Measurements from ENCODE around the gene GALNT14.

GALNT14 gene

DNA sequence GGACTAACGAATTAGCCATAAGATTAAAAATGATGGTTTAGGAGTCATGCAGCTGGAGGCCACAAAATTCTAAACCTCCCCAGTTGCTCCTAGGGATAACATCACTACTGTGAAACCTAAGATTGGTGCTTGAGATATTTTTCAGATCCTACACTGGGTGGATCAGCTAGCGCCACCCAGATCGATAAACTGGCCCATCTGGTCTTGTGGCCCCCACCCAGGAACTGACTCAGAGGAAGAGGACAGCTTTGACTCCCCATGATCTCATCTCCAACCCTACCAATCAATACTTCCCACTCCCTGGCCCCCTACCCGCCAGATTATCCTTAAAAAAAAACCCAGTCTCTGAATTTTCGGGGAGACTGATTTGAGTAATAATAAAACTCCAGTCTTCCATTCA lies 5.5 kb downstream of the GALNT14 start:
- no peak for DNase-seq

DNA sequence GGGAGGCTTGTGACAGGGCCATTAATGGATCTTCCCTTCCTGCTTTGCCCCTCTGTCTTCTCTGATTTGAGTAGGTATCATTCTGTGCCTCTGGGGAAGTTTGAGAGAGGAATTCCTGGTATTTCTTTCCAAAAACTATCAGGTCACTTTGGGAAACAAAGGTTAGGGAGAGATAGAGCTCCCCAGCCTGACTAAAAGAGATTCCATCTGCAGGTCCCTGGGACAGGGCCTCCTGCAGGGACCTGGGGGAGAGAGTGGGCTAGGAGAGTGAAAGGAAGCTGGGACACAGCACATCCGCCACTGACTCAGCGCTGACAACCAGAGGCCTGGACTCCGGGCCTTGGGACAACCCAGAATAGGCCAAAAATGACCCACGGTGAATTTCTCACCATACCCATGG lies 6.4 kb downstream of the GALNT14 start:
- no peak for DNase-seq

DNA sequence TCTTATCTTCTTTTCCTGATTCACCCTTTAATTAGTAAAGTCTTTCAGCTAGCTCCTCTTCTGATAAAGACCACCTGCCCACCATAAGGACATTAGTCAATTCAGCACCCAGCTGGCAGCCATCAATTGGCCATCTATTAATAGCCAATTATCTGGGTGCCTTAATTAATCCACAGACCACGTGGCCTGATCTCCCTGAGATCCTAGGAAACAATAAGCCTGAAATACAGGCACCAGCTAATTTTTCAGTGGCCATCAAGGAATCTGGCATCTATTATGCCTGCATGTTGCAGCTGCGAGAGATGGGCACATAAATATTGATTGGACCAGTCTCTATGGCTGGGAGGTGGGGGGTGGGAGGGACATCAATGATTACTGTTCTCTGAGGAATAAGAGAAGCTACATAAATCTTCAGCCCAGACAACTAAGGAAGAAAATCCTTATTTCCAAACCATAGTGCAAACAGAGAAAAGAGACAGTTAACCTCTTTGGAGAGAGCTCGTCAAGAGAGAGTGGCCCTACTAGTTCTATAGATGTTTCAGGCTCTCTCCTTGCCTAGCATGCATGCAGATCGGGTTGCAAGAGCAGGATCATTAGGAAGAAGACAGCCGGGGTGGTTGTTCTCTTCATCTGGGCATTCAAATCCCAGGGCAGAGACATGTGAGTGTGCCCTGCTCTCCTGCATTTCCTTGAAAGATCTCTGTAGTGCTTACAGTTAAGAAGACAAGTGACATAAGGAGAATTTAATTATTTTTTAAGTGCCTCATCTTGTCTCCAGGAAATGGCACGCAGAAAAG lies 8.7 kb downstream of the GALNT14 start:
- DNase-seq, result no peak

DNA sequence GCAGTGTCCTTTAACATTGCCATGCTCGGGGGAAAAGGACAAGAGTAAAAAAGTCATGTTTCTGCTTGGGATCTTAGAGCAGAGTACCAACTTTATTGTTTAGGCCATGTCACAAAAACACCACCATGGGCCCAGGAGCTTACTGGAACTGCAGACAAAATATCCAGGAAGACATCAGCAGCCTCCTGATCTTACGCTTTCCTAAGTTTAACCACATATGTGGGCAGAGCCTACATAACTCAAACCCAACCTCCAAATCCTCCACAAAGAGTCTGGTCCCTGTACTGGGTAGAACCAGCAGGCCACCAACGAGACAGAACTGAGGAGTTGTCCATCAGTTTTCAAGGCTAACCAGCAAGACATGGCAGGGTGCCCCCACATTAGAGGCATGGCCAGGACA lies 10.3 kb downstream of the GALNT14 start:
- DNase-seq, result no peak

DNA sequence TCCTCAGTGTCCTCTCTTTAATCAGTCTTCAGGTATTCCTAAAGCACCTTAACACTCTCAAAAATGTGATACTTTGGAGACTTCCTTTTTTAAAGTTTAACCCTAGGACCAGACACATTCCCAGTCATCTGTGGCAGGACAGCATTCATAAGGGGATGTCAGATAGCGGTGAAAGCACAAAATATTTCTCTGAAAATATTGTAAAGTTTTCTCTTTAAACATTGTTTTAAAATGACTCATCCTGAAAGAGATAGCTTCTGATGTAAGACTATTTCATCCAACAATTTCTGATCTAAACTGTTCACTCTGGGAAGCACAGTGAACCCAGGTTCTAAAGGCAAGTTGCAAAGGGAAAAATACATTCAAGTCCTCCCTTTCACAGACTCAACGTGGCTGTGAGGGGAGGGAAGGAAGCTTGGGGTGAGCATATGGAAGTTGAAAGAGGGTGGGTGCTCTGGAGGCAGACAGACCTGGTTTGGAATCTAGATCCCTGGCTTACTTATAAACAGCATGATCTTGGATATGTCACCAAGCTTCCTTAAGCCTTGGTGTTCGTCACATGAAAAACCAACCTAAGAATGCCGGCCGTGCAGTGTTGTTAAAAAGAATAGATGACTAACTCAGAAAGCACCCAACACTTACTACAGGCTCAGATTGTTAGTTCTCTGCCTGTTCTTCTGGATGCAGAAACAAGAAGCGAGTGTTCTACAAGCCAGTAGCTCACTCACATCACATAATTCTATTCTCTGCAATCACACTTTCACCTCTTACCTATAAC lies 12.1 kb downstream of the GALNT14 start:
- DNase-seq, result no peak

DNA sequence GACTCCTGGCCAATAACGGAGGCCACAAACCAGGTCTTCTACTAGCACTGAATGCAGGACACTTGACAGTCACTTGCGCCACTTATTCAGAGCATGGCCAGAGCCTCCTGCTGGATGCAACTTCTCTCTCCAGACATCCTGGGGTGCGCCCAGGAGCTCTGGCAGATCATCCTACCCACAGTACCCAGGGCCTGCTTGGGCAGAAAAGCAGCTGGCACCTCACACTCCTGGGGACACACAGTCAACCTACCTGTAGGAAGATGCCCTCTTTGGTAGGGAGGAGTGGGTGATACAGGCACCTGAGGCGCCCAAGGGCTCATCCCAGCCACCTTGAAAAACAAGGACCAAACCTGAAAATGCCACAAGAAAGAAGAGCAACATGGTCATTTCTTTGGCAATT lies 13.3 kb downstream of the GALNT14 start:
- DNase-seq, result no peak

DNA sequence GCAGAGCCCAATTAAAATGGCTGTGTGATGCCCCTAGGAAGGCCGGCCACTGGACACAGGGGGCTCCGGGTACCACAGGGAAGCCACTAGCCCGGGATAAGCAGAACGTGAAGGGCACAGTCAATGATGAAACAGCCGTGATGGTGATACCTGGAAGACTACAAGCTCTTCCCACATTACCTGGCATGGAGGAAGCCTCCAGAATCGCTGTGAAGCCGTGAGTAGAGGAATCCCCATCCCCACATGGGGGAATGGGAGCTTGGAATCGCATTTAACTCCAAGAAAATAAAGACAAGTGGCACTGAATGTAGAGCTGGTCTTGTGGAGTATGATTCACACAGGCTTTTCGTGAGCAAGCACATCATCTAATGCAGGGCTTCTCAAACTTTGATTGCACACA lies 16.1 kb downstream of the GALNT14 start:
- DNase-seq, result no peak

DNA sequence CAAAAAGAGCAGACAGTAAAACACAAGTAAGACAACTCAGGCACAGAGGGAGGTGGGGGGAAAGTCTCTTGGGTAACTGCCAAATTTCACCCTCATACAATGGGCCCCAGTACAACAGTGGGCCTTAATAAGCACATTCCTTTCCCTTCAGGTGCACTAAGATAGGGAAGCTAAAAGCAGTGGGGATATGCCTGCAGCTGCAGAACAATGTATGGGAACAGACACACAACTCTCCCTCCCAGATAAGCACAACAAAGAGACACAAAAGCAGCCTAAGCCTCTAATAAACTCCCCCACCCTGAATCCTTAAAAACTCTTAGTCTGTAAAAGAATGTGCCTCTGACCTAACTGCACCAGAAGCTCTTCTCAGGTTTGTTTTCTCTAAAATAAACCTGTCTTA lies 24.5 kb downstream of the GALNT14 start:
- no peak for DNase-seq

DNA sequence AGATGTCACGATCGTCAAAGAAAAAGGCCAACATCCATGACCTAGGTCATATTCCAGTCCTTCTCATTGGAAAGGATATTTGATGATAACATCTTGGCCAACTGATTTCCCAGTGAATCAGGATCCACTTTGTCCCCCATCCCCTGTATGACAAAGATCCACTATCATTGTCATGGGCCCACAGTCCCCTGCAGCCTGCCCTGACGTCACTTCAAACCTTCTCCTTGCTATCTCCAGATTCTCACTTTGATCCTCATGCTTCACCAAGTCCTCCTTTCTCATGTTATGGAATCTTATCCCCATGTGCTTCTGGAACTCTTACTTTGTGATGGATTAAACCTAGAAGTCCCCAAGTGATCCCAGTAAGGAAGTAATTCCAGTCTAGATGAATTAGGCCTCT lies 25.7 kb downstream of the GALNT14 start:
- DNase-seq, result no peak

DNA sequence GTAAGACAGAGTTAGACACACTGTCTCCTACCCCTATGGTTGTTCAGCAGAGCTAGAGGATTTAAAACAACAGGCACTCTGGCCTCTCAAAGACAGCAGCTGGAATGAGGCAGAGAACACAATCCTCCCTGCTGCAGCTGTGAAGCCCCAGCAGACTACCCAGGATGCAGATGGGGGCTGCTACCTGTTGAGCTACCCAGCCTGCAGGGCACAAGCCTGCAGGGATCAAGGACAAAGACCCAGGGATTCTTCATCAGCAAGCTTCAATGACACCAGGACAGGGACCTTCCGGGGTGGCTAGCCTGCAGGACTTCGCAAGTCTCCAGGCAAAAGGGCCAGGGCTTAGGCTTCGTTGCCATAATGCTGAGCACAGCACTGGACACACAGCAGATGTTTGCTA lies 27.2 kb downstream of the GALNT14 start:
- DNase-seq, result no peak

DNA sequence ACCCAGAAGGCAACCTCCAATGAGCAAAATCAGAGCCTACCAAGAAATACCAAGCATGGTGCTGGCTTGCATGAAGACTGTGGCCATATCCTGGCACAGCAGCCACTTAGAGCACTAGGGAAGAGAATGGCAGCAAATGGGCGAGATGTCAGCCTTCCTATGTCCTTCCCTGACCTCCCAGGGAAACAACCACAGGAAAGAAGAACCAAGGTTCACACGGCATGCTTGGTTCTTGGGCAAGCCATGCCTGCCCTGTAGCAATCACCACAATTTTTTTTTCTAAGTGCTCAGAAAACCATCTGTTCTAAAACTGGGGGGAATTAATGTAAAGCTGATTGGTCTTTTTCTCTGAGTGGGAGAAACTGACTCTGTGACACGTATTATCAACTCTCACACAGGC lies 27.8 kb downstream of the GALNT14 start:
- DNase-seq, result no peak

DNA sequence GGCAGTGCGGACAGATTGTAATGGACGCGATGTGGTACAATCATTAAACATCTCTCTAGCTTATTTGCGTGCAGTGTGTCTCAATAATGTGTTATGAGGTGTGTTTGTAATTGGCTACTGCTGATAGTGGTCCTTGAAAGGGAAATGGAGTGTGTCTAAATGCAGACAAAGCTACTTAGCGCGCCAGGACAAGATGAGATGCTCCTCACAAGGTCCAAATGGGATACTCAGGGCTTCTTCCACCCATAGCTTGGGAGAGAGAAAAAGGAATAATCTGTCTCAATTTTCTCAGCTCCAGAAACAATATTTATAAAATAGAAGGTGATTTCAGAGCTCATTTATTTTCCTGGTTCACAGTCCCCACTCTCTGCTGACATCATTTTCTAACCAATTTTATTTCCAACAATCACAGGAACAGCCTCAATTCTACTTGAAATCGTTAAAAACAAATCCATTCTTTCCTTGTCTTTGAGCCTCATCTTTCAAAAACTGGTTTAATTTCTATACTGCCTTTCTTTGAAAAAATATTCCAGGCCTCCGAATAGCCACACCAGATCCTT lies 28.5 kb downstream of the GALNT14 start:
- DNase-seq, result no peak

DNA sequence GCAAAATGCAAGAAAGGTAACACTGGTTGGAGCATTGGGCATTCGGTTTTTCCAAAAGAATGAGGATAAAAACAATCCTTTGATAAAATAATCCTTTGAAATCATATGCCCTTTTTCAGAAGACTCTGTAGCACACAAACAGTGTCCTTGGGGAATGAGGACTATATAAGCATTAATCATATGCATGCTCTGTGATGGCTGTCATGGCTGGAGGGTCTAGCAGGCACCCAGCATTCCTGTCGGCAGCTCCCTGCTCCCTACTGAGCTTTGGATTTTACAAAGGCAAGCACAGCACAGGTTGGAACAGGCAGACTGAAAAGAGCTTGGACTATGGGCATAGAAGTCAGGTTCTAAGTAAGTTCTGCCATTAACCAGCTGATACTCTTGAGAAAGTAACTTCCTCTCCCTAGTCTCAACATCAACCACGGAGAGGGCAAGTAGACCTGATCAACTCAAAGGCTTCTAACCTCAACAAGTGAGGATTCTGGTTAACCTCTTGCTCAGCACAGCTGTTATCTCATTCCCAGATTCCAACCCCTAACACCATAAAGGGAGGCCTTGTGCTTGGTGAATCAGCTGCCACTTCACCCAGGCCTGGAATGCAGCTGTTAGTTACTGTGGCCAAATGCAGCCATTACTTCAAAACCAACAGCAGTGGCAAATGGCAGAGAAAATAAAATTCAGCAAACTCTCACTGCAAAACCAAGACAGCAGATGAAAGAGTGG lies 29.5 kb downstream of the GALNT14 start:
- no peak for DNase-seq

DNA sequence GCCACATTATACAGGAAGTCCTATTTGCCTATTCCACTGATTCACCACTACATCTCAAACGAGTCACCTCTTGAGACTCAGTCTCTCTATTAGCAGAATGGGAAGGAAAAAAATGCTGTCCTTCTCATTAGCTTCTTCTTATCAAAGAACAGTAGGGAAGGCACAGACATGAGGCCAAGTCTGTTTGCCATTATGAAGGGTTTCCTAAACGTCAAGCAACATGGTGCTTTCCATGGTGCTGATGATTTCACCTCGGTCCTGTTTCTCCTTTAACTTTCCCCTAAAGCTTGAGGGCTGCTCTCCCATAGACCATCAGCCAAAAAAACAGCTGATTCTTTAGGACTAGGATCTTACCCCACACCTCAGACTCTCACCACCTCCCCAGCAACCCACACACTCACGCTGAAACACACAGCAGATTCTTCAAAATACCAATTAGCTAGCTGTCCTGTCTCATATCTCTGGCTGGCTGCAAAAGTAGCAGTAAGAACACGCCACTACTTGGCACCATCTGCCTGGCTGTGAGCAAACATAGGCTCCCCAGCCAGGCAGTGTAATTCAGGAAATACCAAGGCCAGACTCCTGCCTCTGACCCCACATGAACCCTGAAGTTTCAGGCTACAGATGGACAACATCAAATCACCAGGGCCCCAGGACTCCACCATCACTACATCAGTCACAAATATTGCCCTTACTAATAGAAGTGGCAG lies 30.5 kb downstream of the GALNT14 start:
- DNase-seq, result no peak

DNA sequence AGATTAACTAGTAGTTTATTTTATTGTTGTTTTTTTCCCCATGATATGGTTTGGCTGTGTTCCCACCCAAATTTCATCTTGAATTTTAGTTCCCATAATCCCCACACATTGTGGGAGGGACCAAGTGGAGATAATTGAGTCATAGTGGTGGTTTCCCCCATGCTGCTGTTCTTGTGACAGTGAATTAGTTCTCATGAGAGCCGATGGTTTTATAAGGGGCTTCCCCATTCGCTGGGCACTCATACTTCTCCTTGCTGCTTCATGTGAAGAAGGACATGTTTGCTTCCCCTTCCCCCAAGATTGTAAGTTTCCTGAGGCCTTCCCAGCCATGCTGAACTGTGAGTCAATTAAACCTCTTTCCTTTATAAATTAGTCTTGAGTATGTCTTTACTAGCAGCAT lies 36.5 kb downstream of the GALNT14 start:
- no peak for DNase-seq

DNA sequence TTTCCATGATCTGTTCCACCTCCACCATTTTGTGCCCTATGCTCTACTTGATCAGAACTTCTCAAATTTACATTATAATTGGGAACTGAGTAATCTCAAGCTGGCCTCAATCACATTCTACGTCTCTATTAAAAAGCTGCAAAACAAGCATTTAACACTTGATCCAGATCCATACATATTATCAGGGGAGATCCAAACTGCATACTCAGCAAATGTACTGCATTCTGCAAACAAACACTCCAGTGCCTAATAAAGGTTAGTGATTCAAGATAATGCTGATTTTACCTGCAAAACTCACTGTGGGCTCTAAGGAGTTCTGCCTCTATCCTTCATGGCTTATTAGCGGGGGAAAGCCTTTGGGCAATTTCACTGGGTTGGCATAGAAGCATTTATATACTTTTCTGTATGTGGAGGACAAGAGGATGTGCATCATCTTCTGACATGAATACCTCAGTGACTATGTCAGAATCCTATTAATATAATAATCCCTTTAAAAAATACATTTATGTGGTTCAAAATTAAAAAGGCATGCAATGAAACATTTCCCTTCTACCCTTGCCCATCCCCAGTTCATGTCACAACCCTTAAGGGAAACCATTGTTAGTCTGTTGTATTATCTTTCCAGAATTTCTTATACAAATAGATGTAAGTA lies 40.2 kb downstream of the GALNT14 start:
- DNase-seq, result no peak

DNA sequence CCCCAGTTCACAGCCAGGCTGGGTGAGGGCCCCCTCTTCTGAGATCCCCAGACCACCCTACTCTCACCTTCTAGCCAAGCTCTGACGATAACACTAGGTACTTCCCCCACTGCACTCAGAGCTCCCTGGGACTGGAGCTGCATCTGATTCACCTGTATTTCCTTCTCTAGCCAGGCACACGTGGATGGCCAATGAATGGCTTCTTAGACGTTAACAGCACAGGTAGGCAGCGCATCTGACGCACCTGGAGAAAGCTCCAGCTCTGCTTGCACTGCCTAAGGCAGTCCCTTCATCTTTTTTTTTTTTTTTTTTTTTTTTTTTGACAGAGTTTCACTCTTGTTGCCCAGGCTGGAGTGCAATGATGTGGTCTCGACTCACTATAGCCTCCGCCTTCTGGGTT lies 48.1 kb downstream of the GALNT14 start:
- DNase-seq, result no peak

DNA sequence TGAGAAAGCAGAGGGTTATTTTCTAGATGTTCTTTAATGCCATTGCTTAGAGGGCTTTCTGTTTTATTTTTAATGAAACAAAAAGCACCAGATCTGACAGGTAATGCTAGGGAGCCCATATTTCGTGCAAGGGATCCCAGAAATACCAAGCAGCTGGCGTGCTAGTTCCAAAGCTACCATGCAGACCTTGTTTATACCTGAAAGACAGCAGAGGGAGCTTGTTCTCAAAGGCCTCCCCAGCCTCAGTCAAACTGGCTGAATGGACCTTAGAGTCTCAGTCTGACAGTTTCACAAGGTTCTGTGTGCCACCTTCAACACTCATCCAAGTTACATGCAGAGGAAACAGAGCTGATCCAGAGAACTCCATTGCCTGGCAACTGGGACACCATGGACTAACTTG lies 48.6 kb downstream of the GALNT14 start:
- DNase-seq, result no peak

DNA sequence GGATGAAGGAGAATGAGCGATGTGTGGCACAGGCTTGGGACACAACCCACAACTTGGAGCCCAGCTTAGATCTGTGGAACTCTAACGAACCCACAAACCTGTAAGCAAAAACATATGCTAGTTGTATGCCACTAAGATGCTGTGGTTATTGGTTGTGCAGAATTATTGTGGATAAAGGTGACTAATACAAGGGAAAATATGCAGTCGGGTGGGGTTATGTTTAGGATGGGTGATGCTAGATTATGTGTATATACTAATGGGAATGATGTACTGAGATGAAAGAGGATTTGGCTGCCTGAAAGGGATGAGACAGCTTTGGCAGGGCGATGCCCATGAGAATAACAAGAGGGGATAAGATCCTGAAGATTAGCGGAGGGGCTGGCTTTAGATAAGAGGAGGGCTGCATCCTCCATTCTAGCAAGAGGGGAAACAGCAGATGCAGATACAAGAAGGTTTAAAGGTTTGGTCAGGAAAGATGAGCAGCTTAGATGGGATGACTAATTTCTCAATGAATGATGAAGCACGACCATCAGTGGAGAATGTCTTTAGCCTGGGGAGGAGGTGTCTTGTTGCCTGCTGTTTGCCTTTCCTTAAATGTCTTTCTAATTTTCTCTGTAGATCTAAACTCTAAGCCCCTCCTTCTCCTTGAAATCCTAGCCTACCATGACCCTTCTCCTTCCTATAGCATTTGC lies 49.6 kb downstream of the GALNT14 start:
- DNase-seq, result no peak

DNA sequence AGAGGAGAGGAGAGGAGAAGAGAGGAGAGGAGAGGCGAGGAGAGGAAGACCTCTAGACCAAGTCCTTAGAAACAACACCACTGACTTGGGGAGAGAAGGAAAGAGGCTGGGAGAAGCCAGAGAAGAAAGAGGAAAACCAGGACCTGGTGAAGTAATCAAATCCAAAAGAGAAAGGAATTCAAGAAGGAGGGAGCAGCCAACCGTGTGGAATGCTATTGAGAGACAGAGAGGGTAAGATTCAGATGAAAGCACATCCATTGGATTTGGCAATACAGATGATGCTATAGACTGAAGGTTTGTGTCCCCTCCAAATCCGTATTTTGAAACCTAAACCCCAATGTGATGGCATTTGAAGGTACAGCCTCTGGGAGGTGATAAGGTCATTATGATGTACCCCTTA lies 50.7 kb downstream of the GALNT14 start:
- DNase-seq, result no peak

DNA sequence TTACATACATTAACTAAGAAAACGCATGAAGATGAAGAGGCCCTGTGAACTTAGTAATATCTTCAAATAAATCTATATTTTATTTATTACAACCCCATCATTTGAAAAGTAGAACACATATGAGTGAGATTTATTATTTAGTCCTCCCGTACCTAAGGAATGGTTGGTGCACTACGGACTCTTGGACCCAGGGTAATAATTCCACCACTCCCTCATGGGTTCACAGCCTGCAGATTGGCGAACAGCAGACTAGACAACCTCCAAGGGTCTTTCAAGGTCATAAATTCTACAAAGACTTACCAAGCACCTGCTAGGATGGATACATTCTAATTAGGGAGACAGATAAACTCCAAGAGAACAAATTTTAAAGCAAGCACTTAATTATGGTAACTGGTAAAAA lies 51.6 kb downstream of the GALNT14 start:
- DNase-seq, result no peak
